ENCODE data around the gene RHOBTB3. TPM values are rescaled to one million over a fixed set of nuclear protein-coding genes. Genes with fewer than 3 reads are reported as not detected.

RHOBTB3 gene
- total and polyA plus RNA-seq, 8 donors, result 26.5 to 93.0 (median 64.1) TPM

- DNase-seq, result no peak
- Histone ChIP-seq H3K27ac (peak overlapping the region in 1 of 2 donors; percentile 85), H3K36me3 (no peaks in the 10 kb centered on the region), H3K9me3 (no peaks in the 10 kb centered on the region), H3K4me3 (no peak overlapping the region), H3K4me1 (peaks cover 9 to 47% of the 10 kb centered on the region in 2 donors), H3K27me3 (no peaks in the 10 kb centered on the region)
- no peak for TF ChIP-seq CTCF (IDR thresholded peaks at IDR 0.05)
- ATAC-seq, result no peak
- intact Hi-C loops (cut with DNase I), result loop anchor here in 1 of 2 donors (10.0 kb wide), 1 partner anchor 61 kb away; no protein-coding TSS in a partner anchor
These were observed 114.3 kb downstream of the RHOBTB3 start for GRCh38 chr5:95845391-95845790.

Other genes with a start within 250 kb of the RHOBTB3 start
- gene SKIC3, start 176.4 kb upstream of the RHOBTB3 start, total RNA-seq, result 10 to 100 TPM; 74.9 to 82.4 TPM
- 100 to 1,000 TPM in 2 of 6 donors, 10 to 100 TPM in 4; 89.8 to 116 (median 96.2) TPM for gene SKIC3, start 176.4 kb upstream of the RHOBTB3 start, polyA plus RNA-seq (ENCODE audit: insufficient read length in 6 of 6)
- 1 to 10 TPM; 5.0 to 5.8 TPM for gene ARSK, start 176.2 kb upstream of the RHOBTB3 start, total RNA-seq
- 10 to 100 TPM; 10.7 to 16.0 (median 12.6) TPM for gene ARSK, start 176.2 kb upstream of the RHOBTB3 start, polyA plus RNA-seq (ENCODE audit: insufficient read length in 6 of 6)
- gene GPR150, start 111.2 kb upstream of the RHOBTB3 start, total RNA-seq, result under 1 TPM; 0.16 to 0.26 TPM
- gene GPR150, start 111.2 kb upstream of the RHOBTB3 start, polyA plus RNA-seq (ENCODE audit: insufficient read length in 6 of 6), result not detected
- gene RFESD, start 84.6 kb upstream of the RHOBTB3 start, total RNA-seq, result 1 to 10 TPM; 2.7 TPM
- 1 to 10 TPM; 4.3 to 6.1 (median 5.4) TPM for gene RFESD, start 84.6 kb upstream of the RHOBTB3 start, polyA plus RNA-seq (ENCODE audit: insufficient read length in 6 of 6)
- gene SPATA9, start 48.3 kb upstream of the RHOBTB3 start, total RNA-seq, result under 1 TPM; 0.31 to 0.52 TPM
- gene SPATA9, start 48.3 kb upstream of the RHOBTB3 start, polyA plus RNA-seq (ENCODE audit: insufficient read length in 6 of 6), result 1 to 10 TPM in 5 of 6 donors, under 1 TPM in 1; 0.91 to 2.3 (median 1.5) TPM
- gene GLRX, start 91.4 kb downstream of the RHOBTB3 start, total RNA-seq, result 10 to 100 TPM; 60.3 to 98.1 TPM
- gene GLRX, start 91.4 kb downstream of the RHOBTB3 start, polyA plus RNA-seq (ENCODE audit: insufficient read length in 6 of 6), result 10 to 100 TPM; 21.8 to 35.4 (median 27.7) TPM
- gene ELL2, start 230.5 kb downstream of the RHOBTB3 start, total RNA-seq, result 10 to 100 TPM; 46.9 to 62.7 TPM
- 10 to 100 TPM; 15.3 to 26.3 (median 22.5) TPM for gene ELL2, start 230.5 kb downstream of the RHOBTB3 start, polyA plus RNA-seq (ENCODE audit: insufficient read length in 6 of 6)